ENCODE results near the gene ELMO1. TPM values are rescaled to one million over a fixed set of nuclear protein-coding genes. Genes with fewer than 3 reads are reported as not detected.

The ELMO1 gene
- total RNA-seq, 1 donor = 215 TPM

DNA sequence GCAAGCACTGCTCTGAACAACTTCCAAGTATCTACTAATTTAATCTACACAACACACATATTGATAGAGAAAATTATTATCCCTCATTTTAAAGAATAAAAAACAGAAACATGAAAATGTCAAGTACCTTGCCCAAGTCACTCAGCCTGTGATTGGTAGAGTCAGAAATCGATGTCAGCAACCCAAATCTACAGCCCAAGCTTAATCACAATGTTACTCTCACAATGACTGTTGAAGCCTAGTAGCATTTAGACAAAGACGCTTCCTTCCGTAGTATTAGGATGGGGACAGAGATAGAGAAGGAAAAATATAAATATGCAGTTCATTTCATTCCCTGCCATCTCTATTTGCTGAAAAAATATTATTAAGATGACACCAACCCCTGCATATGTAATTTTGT, 242.5 kb downstream of the ELMO1 start:
- no peaks in the 10 kb centered on the region for H3K27me3 ChIP-seq (ENCODE audit: insufficient read depth, low read length)
- no peak overlapping the region for H3K4me3 ChIP-seq (ENCODE audit: low read length)
- peaks cover 13% of the 10 kb centered on the region for H3K4me1 ChIP-seq (ENCODE audit: insufficient read depth, low read length)
- no peaks in the 10 kb centered on the region for H3K9me3 ChIP-seq (ENCODE audit: low read depth, low read length)

GRCh38 chr7:37205451-37205850, 243.2 kb downstream of the ELMO1 start:
- Histone ChIP-seq H3K4me3 (ENCODE audit: low read length) (no peak overlapping the region), H3K9me3 (ENCODE audit: low read depth, low read length) (no peaks in the 10 kb centered on the region), H3K4me1 (ENCODE audit: insufficient read depth, low read length) (peaks cover 13% of the 10 kb centered on the region), H3K27me3 (ENCODE audit: insufficient read depth, low read length) (no peaks in the 10 kb centered on the region)

- no peak overlapping the region for H3K4me3 ChIP-seq (ENCODE audit: low read length)
- no peaks in the 10 kb centered on the region for H3K9me3 ChIP-seq (ENCODE audit: low read depth, low read length)
- H3K27me3 ChIP-seq (ENCODE audit: insufficient read depth, low read length) = no peaks in the 10 kb centered on the region
- no peaks in the 10 kb centered on the region for H3K4me1 ChIP-seq (ENCODE audit: insufficient read depth, low read length)
Measured at GRCh38 chr7:37201876-37202198, 246.8 kb downstream of the ELMO1 start.

- Histone ChIP-seq H3K27me3 (ENCODE audit: insufficient read depth, low read length) (no peaks in the 10 kb centered on the region), H3K4me3 (ENCODE audit: low read length) (no peak overlapping the region), H3K4me1 (ENCODE audit: insufficient read depth, low read length) (no peaks in the 10 kb centered on the region), H3K9me3 (ENCODE audit: low read depth, low read length) (no peaks in the 10 kb centered on the region)
Measured at GRCh38 chr7:37201003-37201875, 247.4 kb downstream of the ELMO1 start.

DNA sequence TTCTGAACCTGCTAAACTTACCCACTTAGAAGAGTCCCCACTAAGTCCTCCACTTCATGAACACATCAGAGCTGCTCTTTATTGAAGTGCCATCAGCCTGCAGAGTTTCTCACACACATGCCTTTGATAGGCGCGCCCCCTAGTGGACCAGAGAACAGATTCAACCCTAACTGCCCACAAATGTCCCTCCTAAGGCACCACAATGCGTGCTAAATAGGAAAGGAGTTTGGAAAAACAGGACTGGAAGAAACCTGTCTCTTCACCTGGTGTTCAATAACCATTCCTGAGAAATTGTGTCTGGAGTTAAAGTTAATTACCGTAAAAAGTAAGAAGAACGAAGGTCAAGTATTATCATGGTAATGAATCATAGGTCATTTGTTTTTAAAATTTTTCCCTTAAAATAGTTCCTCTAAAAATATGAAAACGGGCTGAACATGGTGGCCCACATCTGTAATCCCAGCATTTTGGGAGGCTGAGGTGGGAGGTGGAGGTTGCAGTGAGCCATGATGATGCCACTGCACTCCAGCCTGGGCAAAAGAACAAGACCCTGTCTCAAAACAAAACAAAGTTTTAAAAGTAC, 249.7 kb downstream of the ELMO1 start:
- Histone ChIP-seq H3K4me1 (ENCODE audit: insufficient read depth, low read length) (no peaks in the 10 kb centered on the region), H3K9me3 (ENCODE audit: low read depth, low read length) (no peaks in the 10 kb centered on the region), H3K27me3 (ENCODE audit: insufficient read depth, low read length) (no peaks in the 10 kb centered on the region)

DNA sequence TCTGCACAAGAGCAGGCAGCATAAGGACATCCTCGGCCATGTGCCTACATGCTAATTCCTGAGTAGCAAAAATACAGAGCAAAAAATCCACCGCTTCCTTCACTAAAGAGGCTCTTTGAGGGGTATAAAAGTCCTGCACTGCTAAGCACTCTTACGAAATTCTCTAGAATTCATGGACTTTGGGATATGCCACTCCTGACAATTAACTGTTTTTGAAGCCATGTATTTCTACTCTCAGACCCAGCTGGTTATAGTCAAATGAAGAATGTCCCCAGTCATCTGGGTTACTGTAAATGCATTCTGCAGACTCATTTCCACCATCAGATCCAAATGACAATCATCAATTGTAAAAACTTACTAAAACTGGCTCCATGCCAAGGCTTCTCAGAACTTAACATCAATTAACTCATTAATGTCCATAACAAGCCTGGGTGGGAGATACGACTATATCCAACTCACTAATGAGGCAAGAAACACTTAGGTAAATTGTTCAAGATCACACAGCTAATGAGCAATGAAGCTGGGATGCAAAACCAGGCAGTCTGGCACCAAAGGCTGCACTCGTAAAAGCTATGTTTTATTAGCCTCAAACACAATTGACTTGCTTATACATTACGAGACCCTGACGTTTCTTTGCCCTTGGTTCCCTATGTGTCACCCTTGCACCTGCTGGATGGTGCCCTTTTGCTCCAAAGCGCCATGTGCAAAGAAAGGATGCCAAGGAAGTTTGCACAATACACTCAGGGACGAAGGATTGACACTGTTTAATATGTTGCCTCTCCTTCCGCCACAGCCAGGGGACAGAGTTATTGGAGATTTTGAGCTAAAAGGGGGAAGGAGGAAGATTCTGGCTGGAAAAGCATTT, 250.4 kb downstream of the ELMO1 start:
- no peaks in the 10 kb centered on the region for H3K27me3 ChIP-seq (ENCODE audit: insufficient read depth, low read length)
- no peaks in the 10 kb centered on the region for H3K4me1 ChIP-seq (ENCODE audit: insufficient read depth, low read length)
- no peaks in the 10 kb centered on the region for H3K9me3 ChIP-seq (ENCODE audit: low read depth, low read length)
- H3K4me3 ChIP-seq (ENCODE audit: low read length) = no peak overlapping the region

More for the DNA sequence above, 249.7 kb downstream of the ELMO1 start:
- H3K4me3 ChIP-seq (ENCODE audit: low read length) = no peak overlapping the region

DNA sequence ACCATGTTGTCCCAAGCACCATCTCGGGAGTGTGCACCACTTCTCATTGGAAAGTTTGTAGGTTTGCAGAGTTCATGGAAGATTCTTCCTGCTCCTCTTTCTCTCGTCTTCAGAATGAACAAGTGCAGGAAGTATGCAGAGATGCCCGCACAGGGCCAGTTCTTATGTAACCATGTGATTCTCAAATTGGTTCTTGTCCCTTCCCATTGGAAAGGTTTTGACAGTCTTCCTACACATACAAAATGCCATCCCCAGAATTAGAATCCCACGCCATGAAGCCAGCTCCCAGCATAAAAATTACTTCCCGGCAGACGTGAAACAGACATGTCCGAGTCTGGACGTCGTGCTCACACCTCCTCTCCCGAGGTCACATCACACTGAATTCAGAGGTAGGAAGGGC, 251.6 kb downstream of the ELMO1 start:
- Histone ChIP-seq H3K4me3 (ENCODE audit: low read length) (no peak overlapping the region), H3K27me3 (ENCODE audit: insufficient read depth, low read length) (no peaks in the 10 kb centered on the region), H3K9me3 (ENCODE audit: low read depth, low read length) (no peaks in the 10 kb centered on the region), H3K4me1 (ENCODE audit: insufficient read depth, low read length) (no peaks in the 10 kb centered on the region)

- H3K27me3 ChIP-seq (ENCODE audit: insufficient read depth, low read length) = no peaks in the 10 kb centered on the region
- H3K4me3 ChIP-seq (ENCODE audit: low read length) = no peak overlapping the region
- no peaks in the 10 kb centered on the region for H3K9me3 ChIP-seq (ENCODE audit: low read depth, low read length)
- no peaks in the 10 kb centered on the region for H3K4me1 ChIP-seq (ENCODE audit: insufficient read depth, low read length)
Measured at GRCh38 chr7:37196676-37197075, 252.0 kb downstream of the ELMO1 start.

GRCh38 chr7:37195388-37195787, 253.3 kb downstream of the ELMO1 start:
- Histone ChIP-seq H3K9me3 (ENCODE audit: low read depth, low read length) (no peaks in the 10 kb centered on the region), H3K4me1 (ENCODE audit: insufficient read depth, low read length) (no peaks in the 10 kb centered on the region), H3K4me3 (ENCODE audit: low read length) (no peak overlapping the region), H3K27me3 (ENCODE audit: insufficient read depth, low read length) (no peaks in the 10 kb centered on the region)

GRCh38 chr7:37194943-37195342, 253.7 kb downstream of the ELMO1 start:
- Histone ChIP-seq H3K9me3 (ENCODE audit: low read depth, low read length) (no peaks in the 10 kb centered on the region), H3K27me3 (ENCODE audit: insufficient read depth, low read length) (no peaks in the 10 kb centered on the region), H3K4me3 (ENCODE audit: low read length) (no peak overlapping the region), H3K4me1 (ENCODE audit: insufficient read depth, low read length) (no peaks in the 10 kb centered on the region)

DNA sequence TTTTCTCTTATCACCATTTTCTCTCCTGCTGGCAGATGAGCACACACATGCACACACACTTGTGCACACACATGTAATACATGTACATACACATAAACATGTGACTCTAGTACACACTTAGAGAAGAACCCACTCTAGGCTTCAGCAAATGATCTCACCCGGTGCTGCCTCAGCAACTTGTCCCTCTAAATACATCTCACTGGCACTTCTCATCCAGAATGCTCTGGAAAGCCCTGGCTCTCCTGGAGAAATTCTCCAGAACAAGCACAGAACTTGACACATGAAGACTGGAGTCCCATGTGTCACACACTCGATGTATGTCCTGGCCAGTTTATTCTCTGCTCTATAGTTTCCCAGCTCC, 254.9 kb downstream of the ELMO1 start:
- H3K27me3 ChIP-seq (ENCODE audit: insufficient read depth, low read length) = no peaks in the 10 kb centered on the region
- no peaks in the 10 kb centered on the region for H3K9me3 ChIP-seq (ENCODE audit: low read depth, low read length)
- H3K4me3 ChIP-seq (ENCODE audit: low read length) = no peak overlapping the region
- H3K4me1 ChIP-seq (ENCODE audit: insufficient read depth, low read length) = no peaks in the 10 kb centered on the region

DNA sequence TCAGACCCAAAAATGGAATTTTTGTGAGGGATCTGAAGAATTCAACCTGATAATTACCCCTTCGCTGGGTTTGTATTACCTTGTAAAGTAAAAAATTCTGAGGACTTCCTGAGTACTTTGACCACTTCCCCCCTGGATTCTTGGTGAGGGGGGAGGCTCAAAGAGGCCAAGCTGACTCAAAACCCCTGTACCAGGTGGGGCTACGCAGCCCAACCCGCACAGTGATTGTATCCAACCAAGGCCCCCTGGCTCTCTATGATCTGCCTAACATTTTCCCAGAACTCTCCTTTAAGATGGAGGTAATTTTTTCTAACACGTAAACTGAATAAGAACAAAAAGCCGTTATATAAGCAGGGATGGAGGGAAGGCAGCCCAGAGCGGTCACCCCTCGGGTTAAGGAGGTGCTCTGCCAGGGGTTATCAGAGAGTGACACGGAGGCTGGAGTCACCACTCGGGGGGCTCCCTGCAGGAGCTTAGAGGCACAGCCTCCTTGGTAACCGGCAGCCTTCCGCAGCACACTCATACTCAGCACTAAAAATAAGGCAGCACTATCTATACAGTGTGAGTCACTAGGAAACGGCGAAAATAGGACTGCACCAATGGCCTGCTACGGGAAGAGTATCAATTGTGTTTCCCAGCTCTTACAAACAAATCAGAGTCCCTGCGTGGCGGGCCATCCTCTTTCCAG, 255.4 kb downstream of the ELMO1 start:
- H3K4me3 ChIP-seq (ENCODE audit: low read length) = no peak overlapping the region
- H3K27me3 ChIP-seq (ENCODE audit: insufficient read depth, low read length) = no peaks in the 10 kb centered on the region
- H3K4me1 ChIP-seq (ENCODE audit: insufficient read depth, low read length) = no peaks in the 10 kb centered on the region
- H3K9me3 ChIP-seq (ENCODE audit: low read depth, low read length) = no peaks in the 10 kb centered on the region

GRCh38 chr7:37191797-37192196, 256.9 kb downstream of the ELMO1 start:
- no peak overlapping the region for H3K4me3 ChIP-seq (ENCODE audit: low read length)
- H3K9me3 ChIP-seq (ENCODE audit: low read depth, low read length) = no peaks in the 10 kb centered on the region
- H3K27me3 ChIP-seq (ENCODE audit: insufficient read depth, low read length) = no peaks in the 10 kb centered on the region
- no peaks in the 10 kb centered on the region for H3K4me1 ChIP-seq (ENCODE audit: insufficient read depth, low read length)

GRCh38 chr7:37187179-37187578, 261.5 kb downstream of the ELMO1 start:
- no peaks in the 10 kb centered on the region for H3K27me3 ChIP-seq (ENCODE audit: insufficient read depth, low read length)
- peaks cover 5% of the 10 kb centered on the region for H3K4me1 ChIP-seq (ENCODE audit: insufficient read depth, low read length)
- H3K4me3 ChIP-seq (ENCODE audit: low read length) = no peak overlapping the region
- no peaks in the 10 kb centered on the region for H3K9me3 ChIP-seq (ENCODE audit: low read depth, low read length)

DNA sequence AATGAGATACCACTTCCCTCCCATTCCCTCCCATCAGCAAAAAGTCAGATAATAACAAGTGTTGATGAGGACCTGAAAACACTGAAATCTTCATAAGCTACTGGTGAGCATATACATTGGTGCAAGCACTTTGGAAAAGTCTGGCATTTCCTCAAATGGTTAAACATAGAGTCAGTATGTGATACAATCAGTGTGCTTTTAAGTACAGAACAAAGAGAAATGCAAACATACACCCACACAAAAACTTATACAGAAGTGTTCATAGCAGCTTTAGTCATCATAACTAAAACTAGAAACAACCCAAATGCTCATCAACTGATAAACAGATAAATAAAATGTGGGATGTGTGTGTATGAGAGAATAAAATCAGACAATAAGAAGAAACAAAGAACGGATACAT, 261.9 kb downstream of the ELMO1 start:
- H3K4me3 ChIP-seq (ENCODE audit: low read length) = no peak overlapping the region
- H3K27me3 ChIP-seq (ENCODE audit: insufficient read depth, low read length) = no peaks in the 10 kb centered on the region
- H3K4me1 ChIP-seq (ENCODE audit: insufficient read depth, low read length) = peaks cover 10% of the 10 kb centered on the region
- no peaks in the 10 kb centered on the region for H3K9me3 ChIP-seq (ENCODE audit: low read depth, low read length)
